NCI-H2196 treated with DMSO at 0.1 percent for 48 hours (cell line): ENCODE results near the gene GAS2.

Experiments
- DNase-seq: peaks from one replicate; lab custom pipeline; 2025; ENCODE audit not compliant: unreplicated experiment; lab: John Stamatoyannopoulos, UW

Gene GAS2

DNA sequence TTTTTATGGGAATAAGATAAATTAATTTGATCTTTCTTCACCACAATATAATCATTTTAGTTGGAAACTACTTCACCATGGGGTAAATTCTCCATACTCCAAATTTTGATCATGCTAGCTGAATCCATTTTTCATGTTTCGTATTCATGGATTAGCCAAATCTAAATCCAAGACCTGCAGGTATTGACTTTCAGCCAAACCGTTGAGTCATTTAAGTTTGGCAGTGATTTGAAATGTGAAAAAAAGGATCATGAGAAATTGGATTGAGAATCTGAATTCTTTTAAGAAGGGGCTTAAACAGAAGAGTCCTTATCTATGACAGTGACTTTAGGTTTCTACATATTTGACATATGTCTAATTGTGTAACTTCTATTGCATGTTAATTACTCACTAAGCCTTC, 5.3 kb downstream of the GAS2 start:
- DNase-seq = no peak

DNA sequence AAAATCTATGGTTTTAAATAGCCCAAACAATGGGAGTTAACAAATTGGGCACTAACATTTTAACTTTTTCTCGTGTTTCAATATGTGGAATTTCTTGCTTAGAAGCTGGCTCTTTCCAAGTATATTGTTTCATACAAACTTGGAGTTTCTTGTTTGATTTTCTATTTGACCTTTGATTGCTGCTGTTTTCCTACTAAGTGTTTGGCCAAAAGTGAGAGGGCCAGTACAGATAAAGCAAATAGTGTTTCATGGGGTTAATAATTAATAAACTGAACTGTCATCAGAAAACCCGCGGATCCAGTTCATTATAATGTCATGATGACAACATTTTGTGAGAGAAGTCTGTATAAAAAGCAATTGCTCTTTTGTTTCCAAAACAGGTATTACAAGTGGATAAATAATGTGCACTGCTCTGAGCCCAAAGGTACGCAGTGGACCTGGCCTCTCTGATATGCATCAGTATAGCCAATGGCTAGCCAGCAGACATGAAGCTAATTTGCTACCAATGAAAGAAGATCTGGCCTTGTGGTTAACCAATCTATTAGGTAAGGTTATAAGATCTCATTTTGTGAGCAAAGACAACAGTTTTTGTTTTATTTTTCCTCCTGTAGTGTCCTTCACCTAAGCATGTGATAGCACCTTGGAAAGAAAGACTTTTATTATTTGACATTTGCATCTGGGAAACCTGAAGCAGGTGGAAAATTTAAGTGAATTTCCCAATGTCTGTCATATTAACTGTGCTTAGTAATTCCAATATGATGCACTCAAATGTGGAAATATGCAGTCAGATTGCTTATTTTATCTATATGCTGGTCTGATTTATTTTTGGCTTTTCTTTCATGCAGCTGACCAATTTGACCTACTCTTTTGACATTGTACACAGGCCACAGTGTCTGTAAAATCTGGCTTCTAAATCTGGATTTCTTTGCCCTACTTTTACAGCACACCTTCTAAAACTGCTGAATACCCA, 8.3 kb downstream of the GAS2 start:
- DNase-seq = no peak

DNA sequence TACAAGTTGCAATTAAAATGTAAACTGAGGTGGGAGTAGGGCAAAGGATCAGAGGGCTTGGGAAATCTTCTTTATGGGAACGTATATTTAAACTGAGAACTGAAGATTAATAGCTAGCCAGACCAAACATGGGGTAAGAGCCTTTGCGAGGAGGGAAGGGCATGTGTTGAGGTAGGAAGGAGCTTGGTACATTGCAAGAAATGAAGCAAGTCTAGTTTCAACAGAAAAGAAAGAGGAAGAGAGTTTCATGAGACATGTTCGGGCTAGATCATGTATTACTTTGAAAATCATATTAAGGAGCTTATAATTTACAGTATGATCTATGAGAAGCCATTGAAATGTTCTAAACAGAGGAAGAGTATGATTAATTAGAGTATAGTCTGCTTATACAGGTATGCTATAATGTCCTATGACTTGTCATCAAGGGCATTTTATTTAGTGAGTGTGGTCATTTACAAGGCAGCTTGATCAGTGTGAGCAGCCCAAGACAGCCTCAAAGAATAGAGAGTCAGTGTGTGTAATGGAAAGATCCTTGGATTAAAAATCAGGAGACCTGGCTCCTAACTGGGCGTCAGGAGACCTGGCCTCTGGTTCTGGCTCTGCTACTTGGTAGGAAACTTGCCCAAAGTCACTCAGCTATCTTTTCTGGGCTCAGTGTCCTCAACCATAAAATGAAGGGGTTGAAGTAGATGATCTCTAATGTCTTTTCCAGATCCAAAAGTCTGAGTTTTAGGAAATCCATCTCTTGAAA, 10.9 kb downstream of the GAS2 start:
- no peak for DNase-seq

DNA sequence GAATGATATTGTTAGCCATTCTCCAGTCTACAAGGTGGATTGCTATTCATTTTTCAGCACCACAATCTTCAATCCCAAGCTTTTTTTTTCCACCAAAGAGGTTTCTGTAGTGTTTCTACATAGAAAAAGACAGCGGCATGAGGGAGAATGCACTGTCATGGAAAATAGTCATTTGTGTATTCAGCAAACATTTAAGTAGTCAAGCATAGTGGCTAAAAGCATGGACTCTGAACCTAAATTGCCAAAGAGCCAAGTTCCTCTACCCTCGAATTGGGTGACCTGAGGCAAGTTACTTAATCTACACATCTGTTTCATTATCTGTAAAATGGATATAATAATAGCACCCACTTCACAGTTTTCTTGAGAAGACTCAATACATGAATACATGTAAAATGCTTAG, 14.2 kb downstream of the GAS2 start:
- DNase-seq = no peak

GRCh38 chr11:22681281-22681812, 14.9 kb downstream of the GAS2 start:
- DNase-seq = no peak

GRCh38 chr11:22684082-22684481, 17.7 kb downstream of the GAS2 start:
- no peak for DNase-seq

GRCh38 chr11:22685111-22685510, 18.7 kb downstream of the GAS2 start:
- DNase-seq = no peak

DNA sequence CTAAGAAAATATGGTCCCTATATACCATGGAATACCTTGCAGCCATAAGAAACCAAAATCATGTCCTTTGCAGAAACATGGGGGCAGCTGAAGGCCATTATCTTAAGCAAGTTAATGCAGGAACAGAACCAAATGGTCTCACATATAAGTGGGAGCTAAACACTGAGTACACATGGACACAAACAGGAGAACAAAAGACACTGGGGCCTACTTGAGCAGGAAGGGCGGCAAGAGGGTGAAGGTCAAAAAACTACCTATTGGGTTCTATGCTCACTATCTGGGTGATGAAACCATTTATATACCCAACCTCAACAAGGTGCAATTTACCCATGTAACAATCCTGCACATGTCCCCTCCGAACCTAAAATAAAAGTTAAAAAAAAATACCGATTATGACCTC, 22.5 kb downstream of the GAS2 start:
- DNase-seq = no peak

DNA sequence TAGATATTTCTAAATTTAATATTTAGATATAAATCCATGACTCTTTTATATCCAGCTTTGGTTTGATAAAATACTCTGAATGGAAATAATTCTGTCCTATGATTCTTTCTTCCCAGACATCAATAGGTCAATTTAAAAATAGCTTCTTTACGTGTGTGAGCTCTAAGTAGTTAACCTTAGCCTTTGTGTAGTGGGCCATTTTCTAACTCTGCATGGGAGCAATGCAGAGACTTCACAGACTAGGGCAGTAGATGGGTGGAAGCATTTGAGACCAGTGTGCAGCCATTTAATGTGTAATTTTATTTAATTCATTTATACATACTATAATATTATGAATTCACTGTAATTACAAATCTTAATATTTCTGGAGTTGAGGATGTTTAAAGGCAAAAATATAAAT, 23.8 kb downstream of the GAS2 start:
- DNase-seq = no peak

- DNase-seq = no peak
These were observed 24.5 kb downstream of the GAS2 start for GRCh38 chr11:22690871-22691270.

DNA sequence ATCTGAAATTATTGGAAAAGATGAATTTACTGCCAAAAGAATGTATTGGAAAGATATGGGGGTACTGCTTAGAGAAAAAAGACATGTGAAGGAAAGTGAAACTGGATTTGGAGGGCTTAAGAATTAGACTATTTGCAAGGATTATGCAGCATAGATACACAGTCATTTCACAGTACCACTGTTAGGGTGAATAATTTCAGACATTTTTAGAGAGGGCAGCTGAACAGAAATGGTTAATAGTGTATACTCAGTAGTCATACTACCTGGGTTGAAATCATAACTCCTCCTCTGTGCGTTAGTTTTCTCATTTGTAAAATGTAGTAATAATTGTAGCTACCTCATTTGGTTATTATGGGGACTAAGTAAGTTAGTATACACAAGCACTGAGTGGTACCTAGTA, 33.0 kb downstream of the GAS2 start:
- no peak for DNase-seq

DNA sequence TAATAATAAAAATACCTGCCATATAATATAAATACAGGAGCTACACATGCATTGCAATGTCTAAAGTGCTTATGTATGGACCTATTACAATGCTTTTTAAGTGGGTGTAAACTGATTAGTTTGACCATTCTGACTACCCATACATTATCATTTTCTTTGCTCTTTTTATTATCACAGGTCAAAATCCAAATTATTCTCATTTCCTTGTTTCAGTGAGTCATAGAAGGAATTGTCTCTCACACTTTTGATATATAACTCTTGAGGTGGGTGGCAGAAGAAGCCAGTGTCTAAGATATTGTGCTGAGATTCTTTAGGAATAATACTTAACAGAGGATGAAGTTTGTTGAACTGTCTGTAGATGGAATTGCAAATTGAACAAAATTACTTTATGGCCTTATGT, 35.6 kb downstream of the GAS2 start:
- DNase-seq = no peak

DNA sequence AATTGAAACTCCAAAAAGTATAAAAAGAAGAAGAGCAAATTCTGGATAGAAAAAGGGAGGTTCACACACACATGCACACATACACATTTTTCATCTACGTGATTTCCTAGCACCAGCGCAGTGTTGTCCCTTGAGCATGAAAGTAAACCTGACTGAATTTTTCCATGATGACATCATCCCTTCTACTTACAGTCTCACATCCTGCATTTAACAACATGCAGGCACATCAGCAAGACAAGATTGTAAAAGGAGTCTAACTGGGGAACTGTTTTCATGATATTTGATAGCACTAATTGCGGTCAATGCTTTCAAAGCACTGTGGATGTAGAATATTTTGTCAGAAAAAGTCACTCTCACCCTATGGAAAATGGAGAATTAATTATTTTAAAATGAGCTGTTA, 36.6 kb downstream of the GAS2 start:
- DNase-seq = peak; percentile 1

DNA sequence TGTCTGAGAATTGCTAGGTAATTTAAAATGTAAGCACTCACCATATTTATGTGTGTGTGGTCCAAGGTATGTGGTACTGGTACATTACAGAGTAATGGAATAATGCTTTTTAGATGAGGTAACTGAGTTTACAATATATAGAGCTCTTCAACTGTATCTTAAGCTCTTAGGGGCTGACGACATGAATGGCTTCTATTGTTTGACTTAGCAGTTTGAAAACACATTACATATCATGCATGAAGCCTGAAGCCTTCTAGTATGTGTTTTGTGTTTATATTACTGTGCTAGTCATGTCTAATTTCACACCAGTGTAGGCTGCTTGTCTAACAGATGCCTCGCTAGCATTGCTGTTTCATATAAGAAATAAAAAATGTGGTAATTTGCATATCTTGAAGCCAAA, 37.2 kb downstream of the GAS2 start:
- DNase-seq = no peak

DNA sequence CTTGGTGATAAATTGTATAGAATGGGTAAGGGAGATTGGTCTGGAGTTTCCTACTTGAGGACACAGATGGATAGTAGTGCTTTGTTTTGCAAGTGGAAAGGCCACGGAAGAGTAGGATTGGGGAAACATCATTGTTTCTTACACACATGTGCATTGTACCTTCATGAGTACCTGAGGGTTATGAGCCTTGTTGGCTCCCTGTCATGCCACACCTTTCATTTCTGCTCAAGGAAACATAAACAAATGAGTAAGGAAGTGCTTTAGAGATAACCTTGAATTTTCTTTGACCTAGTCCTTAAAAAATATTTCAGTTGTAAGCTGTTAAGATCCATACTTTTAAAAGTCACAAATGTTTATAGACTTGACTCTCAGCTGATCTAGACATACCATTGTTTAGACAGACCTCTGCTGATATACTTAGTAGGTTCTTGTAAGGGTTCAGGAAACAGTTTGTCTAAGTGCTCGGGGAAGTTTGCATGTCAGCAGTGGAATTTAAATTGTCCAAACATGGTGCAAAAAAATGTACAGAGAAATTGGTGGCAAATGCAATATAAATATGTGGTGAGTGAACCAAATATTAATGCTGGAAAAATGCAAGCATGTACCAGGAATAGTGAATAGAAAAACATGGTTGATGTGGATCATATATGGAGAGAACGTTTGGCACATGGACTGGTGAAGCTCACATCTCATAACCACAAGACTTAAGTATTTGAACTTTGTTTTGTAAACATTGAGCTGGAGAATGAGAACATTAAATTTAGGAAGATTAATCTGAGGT, 40.9 kb downstream of the GAS2 start:
- DNase-seq = no peak

GRCh38 chr11:22711071-22711770, 44.8 kb downstream of the GAS2 start:
- DNase-seq = no peak

DNA sequence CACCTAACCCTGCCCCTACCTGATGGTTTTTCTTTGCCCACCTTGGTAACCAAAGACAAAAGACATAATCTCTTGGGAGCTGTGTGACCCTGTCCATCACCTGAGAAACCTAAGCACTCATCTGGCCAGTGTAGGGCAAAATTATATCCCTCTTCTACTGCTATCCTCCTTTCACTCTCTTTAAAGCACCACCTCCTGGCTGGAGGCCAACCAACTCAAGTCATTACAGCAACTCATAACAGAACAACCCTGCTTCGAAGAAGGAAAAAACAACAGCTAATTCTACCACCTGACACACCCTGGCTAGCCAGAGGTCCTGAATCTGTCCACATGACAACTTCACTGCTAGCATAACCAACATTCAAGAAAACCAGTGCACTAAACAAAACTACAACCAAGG, 45.5 kb downstream of the GAS2 start:
- no peak for DNase-seq

DNA sequence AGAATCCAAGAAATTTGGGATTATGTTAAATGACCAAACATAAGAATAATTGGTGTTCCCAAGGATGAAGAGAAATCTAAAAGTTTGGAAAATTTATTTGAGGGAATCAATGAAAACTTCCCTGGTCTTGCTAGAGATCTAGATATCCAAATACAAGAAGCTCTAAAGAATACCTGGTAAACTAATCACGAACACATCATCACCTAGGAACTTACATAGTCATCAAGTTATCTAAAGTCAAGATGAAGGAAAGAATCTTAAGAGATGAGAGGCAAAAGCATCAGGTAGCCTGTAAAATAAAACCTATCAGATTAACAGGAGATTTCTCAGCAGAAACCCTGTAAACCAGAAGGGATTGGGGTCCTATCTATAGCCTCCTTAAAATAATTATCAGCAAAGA, 46.9 kb downstream of the GAS2 start:
- no peak for DNase-seq

- DNase-seq = no peak
These were observed 49.6 kb downstream of the GAS2 start for GRCh38 chr11:22715971-22716370.

- DNase-seq = no peak
These were observed 54.0 kb downstream of the GAS2 start for GRCh38 chr11:22720457-22720856.

DNA sequence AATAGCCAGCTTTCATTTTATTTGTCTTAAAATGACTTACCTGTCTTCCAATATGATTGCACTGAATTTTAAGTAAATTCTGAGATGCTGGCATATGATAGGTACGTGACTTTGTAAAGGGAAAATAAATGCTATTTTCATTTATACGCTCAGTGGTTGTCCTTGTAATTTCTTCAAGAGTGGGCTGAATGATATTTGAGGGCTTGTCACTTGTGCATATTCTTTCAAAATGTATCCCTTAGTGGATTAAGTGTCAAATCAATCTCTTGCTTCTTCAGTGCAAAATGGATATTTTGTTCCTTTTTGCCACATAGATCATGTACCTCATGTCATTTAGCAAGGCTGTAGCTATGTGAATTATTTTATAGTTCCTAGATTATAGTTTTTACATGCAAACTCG, 56.9 kb downstream of the GAS2 start:
- no peak for DNase-seq
